Mesodermal cell (in vitro differentiated cells): ENCODE measurements around the gene CDY2B. TPM values are rescaled to one million over a fixed set of nuclear protein-coding genes. Genes with fewer than 3 reads are reported as not detected.
"Not testable (repeated sequence)": the region's sequence is repeated elsewhere in the genome, so short reads cannot be mapped to it uniquely, and the experiment has no call there.

Source experiments
- H3K27ac ChIP-seq: 2 replicates; pipeline ENCODE4 v1.7.0; 2013; ENCODE audit warnings: mild to moderate bottlenecking, low read depth, low read length, moderate library complexity; ENCODE audit not compliant: severe bottlenecking
- H3K36me3 ChIP-seq: 2 replicates; pipeline ENCODE4 v1.7.1; 2013; ENCODE audit warnings: mild to moderate bottlenecking, low read length, moderate library complexity; ENCODE audit not compliant: control insufficient read depth, insufficient read depth
- H3K4me1 ChIP-seq: one replicate; pipeline ENCODE4 v1.7.1; 2013; ENCODE audit warnings: mild to moderate bottlenecking, low read length; ENCODE audit not compliant: insufficient read depth, control insufficient read depth, poor library complexity, severe bottlenecking
- H3K4me3 ChIP-seq: 2 replicates; pipeline ENCODE4 v1.7.0; 2013; ENCODE audit warnings: low read length, control low read depth, mild to moderate bottlenecking; ENCODE audit not compliant: insufficient read depth, poor library complexity, severe bottlenecking; ENCODE audit errors: extremely low read depth
- H3K9me3 ChIP-seq: 2 replicates; pipeline ENCODE4 v1.7.1; 2013; ENCODE audit warnings: mild to moderate bottlenecking, low read length, moderate library complexity; ENCODE audit not compliant: control insufficient read depth
- WGBS, 2 experiments: methylation state at CpG; one replicate each; pipeline ENCODE4 v1.1.5; 2013; ENCODE audit warnings: missing lambda C conversion rate in 2 of 2; ENCODE audit not compliant: insufficient coverage in 2 of 2; 5-methylcytosine and 5-hydroxymethylcytosine counted together
- polyA plus RNA-seq, 2 experiments: library from polyadenylated mRNA; stranded (reverse); fragments of 50-300 nt; gene quantifications; one replicate each; pipeline ENCODE4 v1.2.3, GENCODE V29; 2013

CDY2B gene, protein sequence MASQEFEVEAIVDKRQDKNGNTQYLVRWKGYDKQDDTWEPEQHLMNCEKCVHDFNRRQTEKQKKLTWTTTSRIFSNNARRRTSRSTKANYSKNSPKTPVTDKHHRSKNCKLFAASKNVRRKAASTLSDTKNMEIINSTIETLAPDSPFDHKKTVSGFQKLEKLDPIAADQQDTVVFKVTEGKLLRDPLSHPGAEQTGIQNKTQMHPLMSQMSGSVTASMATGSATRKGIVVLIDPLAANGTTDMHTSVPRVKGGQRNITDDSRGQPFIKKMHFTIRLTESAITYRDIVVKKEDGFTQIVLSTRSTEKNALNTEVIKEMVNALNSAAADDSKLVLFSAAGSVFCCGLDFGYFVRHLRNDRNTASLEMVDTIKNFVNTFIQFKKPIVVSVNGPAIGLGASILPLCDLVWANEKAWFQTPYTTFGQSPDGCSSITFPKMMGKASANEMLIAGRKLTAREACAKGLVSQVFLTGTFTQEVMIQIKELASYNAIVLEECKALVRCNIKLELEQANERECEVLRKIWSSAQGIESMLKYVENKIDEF
- polyA plus RNA-seq (2013, experiment 1 of 2) = not detected
- polyA plus RNA-seq (2013, experiment 2 of 2) = not detected

DNA sequence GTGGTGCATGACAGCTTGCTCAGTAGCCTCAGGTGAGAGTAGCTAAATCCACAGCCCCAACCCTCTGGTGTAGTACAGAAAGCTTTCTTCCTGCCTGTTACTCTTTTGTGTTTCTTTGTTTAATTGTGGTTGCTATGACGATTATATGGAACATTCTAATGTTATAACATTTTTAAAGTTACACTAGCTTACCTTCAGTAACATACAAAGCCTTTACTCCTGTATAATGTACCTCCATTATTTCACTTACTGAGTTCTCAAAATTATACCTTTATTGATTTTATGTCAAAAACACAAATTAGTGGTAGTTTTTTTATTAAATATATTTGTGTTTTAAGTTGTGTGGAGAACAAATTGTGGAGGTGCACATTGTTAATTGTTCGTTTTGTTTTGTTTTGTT, at the start of gene CDY2B:
Gene CDY2B, minus strand, starts transcription at position 101 of the 400 bp plus-strand sequence. CDS start 328 bp downstream, outside the sequence.
- H3K4me3 ChIP-seq, H3K9me3 ChIP-seq, H3K4me1 ChIP-seq, H3K27ac ChIP-seq, H3K36me3 ChIP-seq: not testable (repeated sequence)
- no CpG with 5 or more reads among the region's 2 CpGs for WGBS, 2 experiments

DNA sequence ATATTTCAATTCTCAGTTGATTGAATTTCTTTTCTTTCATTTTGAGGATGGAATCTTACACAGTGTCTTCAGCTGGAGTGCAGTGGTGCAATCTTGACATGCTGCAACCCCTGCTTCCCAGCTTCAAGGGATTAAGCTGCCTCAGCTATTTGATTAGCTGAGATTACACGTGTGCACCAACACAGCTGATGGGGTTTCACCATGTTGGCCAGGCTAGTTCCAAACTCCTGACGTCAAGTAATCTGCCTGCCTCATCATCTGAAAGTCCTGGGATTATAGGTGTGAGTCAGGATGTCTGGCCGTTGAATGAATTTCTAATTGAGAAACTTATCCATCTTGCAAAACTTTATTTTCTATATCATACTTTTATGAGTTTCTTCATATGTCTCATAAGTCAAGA, 28.0 kb upstream of the CDY2B start:
- H3K36me3 ChIP-seq, H3K4me3 ChIP-seq, H3K27ac ChIP-seq, H3K4me1 ChIP-seq, H3K9me3 ChIP-seq: not testable (repeated sequence)
- no CpG with 5 or more reads among the region's 3 CpGs for WGBS, 2 experiments

DNA sequence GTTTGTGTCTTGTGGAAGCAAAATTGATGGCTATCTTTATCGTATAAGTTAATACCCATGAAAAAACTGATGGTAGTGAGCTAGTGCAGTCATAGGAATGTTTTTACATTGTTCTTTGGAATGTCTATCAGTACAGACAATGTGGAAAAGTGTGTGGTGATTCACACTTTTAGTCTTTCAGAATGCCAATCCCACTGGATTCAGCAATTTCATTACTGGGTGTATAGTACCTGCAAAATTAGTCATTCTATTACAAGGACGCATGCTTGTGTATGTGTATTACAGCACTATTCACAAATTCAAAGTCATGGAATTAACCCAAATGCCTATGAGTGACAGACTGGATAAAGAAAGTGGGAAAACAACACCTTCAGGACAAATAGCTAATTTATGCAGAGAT, 27.3 kb upstream of the CDY2B start:
- not testable (repeated sequence) for H3K4me1 ChIP-seq, H3K27ac ChIP-seq, H3K36me3 ChIP-seq, H3K9me3 ChIP-seq, H3K4me3 ChIP-seq
- WGBS, 2 experiments = no CpG with 5 or more reads among the region's 2 CpGs

DNA sequence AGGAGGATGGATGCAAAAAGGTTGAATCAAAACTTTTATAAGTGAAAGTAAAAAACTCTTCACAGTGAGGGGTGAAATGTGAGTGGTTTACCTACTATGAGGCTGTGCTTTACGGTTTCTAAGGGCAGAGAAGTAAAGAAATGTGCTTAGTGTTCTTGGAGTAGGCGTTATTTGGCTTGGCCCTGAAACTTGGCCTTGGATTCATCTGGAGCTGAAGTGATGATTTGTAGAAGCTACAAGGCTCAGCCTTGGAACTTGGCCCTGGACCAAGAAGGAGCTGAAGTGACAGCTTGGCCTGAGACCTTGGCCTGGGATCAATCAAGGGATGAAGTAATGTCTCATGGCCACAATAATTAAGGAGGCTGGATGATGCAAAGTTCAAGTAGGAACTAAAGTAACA, 1.7 kb upstream of the CDY2B start:
- not testable (repeated sequence) for H3K36me3 ChIP-seq, H3K4me1 ChIP-seq, H3K9me3 ChIP-seq, H3K4me3 ChIP-seq, H3K27ac ChIP-seq
- no CpG with 5 or more reads among the region's 2 CpGs for WGBS, 2 experiments

DNA sequence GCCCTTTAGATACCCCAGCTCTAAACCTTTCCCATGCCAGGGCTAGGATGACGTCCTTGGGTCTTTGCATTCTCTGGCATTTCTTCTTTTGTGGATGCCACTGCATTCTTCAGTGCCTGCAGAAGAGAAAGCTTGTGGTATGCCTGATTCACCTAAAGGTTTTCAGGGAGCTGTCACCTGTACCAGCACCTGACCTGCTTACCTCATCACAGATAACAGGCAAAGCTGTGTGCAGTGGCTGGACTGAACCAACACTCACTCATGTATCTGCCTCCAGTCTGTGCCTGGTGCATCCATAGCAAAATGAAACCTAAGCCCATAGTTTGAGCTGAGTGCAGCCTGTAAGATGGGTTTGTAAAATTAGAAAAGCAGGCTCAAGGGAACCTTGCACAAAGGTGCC, 3.3 kb downstream of the CDY2B start:
- H3K4me3 ChIP-seq, H3K9me3 ChIP-seq, H3K4me1 ChIP-seq, H3K36me3 ChIP-seq, H3K27ac ChIP-seq: not testable (repeated sequence)
- WGBS, 2 experiments = no CpG with 5 or more reads among the region's 1 CpG

DNA sequence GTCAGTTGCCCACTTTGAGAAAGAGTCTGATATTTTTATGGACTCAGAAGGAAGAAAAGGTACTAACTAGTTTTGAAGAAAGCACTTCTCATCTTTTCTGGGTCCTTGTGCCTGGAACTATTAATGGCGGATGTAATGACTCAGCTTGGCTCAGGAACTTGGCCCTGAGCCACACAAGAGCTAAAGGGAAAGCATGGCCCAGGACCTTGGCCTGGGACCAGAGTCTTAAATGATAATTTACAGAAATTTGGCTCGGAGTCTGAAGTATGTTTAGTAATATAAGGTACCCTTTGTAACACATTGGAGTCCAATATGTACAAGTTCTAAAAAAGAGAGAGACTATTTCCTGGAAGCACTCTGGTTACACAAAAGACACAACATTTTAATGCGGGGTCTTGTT, 4.6 kb downstream of the CDY2B start:
- no CpG with 5 or more reads among the region's 3 CpGs for WGBS, 2 experiments
- H3K4me3 ChIP-seq, H3K27ac ChIP-seq, H3K4me1 ChIP-seq, H3K36me3 ChIP-seq, H3K9me3 ChIP-seq: not testable (repeated sequence)

DNA sequence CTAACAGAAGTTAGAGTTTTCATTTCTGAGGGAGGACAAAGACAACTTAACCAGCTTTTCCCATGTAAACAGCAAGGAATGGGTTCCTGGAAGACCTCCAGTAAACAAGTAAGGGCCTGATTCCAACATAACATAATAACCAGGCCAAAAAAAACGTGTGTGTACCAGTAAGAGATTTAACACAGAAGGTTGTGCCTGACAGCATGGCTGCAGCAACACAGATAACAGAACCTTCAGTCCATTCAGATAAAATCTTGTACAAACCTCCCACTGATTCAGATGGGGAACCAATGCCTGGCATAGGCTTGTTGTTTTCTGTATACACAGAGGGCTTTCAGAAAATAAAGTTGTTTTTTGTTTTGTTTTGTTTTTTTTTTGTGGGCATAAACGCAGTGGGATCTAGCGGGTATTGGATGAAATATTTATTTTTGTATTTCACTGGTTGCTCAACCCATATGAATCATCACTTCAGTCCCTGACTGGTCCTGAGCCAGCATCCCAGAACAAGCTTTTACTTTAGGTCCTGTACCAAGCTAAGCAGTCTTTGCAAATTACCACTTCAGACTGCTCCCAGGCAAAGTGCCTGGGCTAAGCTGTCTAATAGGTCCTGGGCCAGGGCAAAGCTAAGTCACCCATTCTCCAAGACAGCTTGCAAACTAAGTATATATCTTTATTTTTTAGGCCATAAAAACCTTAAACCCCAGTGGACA, 8.7 kb downstream of the CDY2B start:
- WGBS, 2 experiments = no CpG with 5 or more reads among the region's 3 CpGs
- not testable (repeated sequence) for H3K4me3 ChIP-seq, H3K27ac ChIP-seq, H3K36me3 ChIP-seq, H3K9me3 ChIP-seq, H3K4me1 ChIP-seq

DNA sequence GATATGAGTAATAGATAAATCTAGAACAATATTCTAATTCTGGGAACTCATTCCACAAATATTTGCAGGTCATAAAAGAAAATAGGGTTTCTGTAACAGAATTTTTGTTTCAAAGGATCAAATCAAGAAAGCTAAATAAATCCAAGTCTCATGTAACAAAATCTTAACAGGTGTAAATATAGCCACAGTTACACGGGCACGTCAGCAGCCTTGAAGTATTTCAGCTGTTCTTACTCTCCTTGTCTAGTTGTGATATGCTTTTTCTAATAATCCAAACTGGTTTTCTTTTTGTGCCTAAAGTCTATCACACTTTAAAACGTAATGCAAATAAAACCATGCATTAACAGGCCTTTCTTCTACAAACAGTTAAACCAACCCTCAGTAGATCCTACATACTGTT, 9.3 kb downstream of the CDY2B start:
- H3K27ac ChIP-seq, H3K4me3 ChIP-seq, H3K4me1 ChIP-seq, H3K9me3 ChIP-seq, H3K36me3 ChIP-seq: not testable (repeated sequence)
- WGBS, 2 experiments = no CpG with 5 or more reads among the region's 3 CpGs

DNA sequence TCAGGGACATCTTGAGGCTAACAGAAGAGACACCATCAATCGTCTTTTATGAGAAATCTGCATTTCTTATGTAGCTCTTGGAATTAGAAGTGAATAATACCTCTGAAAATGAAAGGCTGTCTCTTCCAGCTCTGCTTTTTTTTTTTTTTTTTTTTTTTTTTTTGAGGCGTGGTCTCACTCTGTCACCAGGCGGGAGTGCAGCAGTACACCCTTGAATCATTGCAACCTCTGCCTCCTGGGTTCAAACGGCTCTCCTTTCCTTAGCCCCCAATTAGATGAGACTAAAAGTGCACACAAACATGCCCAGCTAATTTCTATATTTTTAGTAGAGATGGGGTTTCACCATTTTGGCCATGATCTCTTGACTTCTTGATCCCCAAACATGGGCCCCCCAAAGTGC, 12.2 kb downstream of the CDY2B start:
- no CpG with 5 or more reads among the region's 4 CpGs for WGBS, 2 experiments

DNA sequence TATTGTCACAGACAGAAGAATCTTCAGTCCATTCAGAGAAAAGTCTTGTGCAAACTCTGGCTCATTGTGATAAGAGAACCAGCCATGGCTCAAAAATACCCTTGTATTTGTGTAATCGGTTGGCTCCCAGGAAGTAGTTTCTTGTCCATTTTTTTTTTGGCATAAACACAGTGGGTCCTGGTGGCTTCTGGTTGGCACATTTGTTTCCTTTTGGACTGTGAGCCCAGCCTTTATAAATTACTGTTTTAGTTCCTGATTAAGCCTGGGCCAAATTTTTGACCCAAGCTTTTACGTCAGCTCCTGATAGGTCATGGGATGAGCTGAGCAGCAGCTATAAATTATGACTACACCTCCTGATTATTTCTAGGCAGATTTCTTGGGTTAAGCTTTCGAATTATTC, 19.4 kb downstream of the CDY2B start:
- WGBS, 2 experiments = no CpG with 5 or more reads among the region's 3 CpGs
- H3K36me3 ChIP-seq, H3K4me3 ChIP-seq, H3K9me3 ChIP-seq, H3K27ac ChIP-seq, H3K4me1 ChIP-seq: not testable (repeated sequence)

More for the DNA sequence above, 12.2 kb downstream of the CDY2B start:
- H3K4me1 ChIP-seq, H3K27ac ChIP-seq, H3K36me3 ChIP-seq, H3K4me3 ChIP-seq, H3K9me3 ChIP-seq: not testable (repeated sequence)
